HG03460 (cell line): Measurements from ENCODE around the gene C1orf53.

ENCODE experiments used
- ATAC-seq: cut with Tn5 transposase; IDR thresholded peaks from one replicate; pipeline ENCODE4 v1.9.1; 2021; ENCODE audit not compliant: unreplicated experiment

C1orf53 gene

GRCh38 chr1:197954718-197955418 lies 52.4 kb downstream of the C1orf53 start:
- no peak for ATAC-seq

DNA sequence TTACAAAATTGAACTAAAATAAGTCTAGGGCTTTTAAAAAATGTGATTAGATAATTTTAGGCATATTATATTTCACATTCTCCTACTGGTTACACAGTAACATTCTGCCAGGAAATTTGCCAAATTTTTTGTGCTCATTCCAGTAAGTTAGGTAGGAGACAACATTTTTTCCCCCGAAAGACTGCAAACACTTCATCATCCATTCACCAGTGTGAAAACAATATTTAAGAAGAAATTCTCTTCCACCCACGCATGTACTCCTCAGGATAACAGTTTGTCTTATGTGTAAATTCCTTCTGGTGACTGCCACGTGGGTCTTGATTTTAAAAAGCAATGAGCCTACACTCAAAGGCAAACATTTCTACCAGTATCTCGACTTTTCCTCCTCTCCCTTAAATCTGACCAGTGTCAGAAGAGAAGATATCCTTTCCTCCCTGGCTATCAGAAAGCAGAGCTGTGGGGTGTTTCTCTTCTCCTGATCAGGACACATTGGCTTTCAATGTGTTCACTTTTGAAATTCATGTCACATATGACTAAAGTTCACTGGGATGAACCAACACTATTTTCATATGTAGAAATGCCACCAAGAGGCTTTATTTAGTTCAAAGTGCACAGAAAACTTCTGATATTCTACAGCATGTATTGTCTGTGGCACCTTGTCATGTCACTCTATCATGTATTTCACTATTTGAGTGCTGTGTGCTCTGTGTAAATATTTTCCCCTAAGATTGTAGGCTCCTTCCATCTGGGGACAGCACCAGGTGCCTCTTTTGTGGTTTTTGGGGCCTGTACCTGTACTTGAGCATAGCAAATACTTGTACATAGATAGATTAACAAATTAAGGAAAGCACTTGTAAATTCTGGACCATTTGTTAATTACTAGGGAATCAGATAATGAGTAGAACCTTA lies 53.3 kb downstream of the C1orf53 start:
- no peak for ATAC-seq
